LNCAP (cell line): ENCODE data around the gene KIF3C.

Source experiments
- TF ChIP-seq, protein P1 (sequence below): fragments of 450-650 bp; IDR thresholded peaks from 2 replicates; pipeline ENCODE4 v1.5.1; 2017; ENCODE audit warnings: mild to moderate bottlenecking

Gene KIF3C

GRCh38 chr2:25929789-25930473, 52.4 kb downstream of the KIF3C start:
- TF ChIP-seq, protein P1, sequence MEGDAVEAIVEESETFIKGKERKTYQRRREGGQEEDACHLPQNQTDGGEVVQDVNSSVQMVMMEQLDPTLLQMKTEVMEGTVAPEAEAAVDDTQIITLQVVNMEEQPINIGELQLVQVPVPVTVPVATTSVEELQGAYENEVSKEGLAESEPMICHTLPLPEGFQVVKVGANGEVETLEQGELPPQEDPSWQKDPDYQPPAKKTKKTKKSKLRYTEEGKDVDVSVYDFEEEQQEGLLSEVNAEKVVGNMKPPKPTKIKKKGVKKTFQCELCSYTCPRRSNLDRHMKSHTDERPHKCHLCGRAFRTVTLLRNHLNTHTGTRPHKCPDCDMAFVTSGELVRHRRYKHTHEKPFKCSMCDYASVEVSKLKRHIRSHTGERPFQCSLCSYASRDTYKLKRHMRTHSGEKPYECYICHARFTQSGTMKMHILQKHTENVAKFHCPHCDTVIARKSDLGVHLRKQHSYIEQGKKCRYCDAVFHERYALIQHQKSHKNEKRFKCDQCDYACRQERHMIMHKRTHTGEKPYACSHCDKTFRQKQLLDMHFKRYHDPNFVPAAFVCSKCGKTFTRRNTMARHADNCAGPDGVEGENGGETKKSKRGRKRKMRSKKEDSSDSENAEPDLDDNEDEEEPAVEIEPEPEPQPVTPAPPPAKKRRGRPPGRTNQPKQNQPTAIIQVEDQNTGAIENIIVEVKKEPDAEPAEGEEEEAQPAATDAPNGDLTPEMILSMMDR = no peak

- TF ChIP-seq, protein P1 = no peak
Observed at GRCh38 chr2:25928668-25929067, 53.6 kb downstream of the KIF3C start.

- TF ChIP-seq, protein P1 = no peak
Observed at GRCh38 chr2:25926984-25927756, 55.1 kb downstream of the KIF3C start.

DNA sequence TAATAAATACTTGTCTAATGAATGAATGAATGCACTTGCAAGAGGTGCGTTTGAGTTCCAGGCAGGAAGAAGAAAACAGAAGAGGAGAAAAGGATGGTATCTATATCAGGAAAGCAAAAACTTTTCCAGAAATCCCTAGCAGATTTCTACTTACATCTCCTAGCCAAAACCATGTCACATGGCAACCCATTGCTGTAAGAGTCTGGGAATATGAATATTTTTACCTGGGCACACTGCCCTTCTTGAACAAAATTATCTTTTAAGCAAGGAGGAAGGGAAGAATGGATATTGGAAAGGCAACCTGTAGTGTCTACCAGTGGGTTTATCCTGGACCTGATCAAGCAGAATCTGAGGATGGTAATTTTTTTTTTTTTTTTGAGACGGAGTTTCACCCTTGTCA, 59.8 kb downstream of the KIF3C start:
- TF ChIP-seq, protein P1 = no peak

- TF ChIP-seq, protein P1 = no peak
Observed at GRCh38 chr2:25920786-25921415, 61.4 kb downstream of the KIF3C start.

- TF ChIP-seq, protein P1 = no peak
Observed at GRCh38 chr2:25920336-25920735, 62.0 kb downstream of the KIF3C start.

- TF ChIP-seq, protein P1 = no peak
Observed at GRCh38 chr2:25917832-25918231, 64.5 kb downstream of the KIF3C start.
